Body of pancreas (tissue), 4 donors: ENCODE data around the gene MLLT10. TPM values are rescaled to one million over a fixed set of nuclear protein-coding genes. Genes with fewer than 3 reads are reported as not detected.
"Not testable (repeated sequence)": the region's sequence is repeated elsewhere in the genome, so short reads cannot be mapped to it uniquely, and the experiment has no call there.

ENCODE experiments used
- ATAC-seq: fragments of 150-250 bp; one replicate; pipeline ENCODE4 v1.9.1; 2016
- DNase-seq, 4 donors: peaks; one replicate each; pipeline ENCODE4 v3.0.0-alpha.2; 2019
- H3K27ac ChIP-seq, 4 donors: fragments of 200-600 bp; sonication (generic); 1 replicate in 3 of 4; 2 replicates in 1 of 4; pipeline versions ENCODE4 v1.5.1 to v1.6.1; 2016 to 2019; ENCODE audit warnings: mild to moderate bottlenecking in 1 of 4, mixed read lengths in 1 of 4, moderate library complexity in 1 of 4
- H3K27me3 ChIP-seq, 2 donors: fragments of 200-600 bp; sonication (generic); one replicate each; pipeline ENCODE4 v1.6.0; 2016; ENCODE audit warnings: mild to moderate bottlenecking in 1 of 2
- H3K36me3 ChIP-seq, 2 donors: fragments of 200-600 bp; sonication (generic); replicated peaks in 1 of 2; 2 replicates each; pipeline ENCODE4 v1.5.1; 2016; ENCODE audit warnings: low read depth in 2 of 2; ENCODE audit not compliant: insufficient read depth in 1 of 2
- H3K4me1 ChIP-seq: fragments of 200-600 bp; sonication (generic); one replicate; pipeline ENCODE4 v1.6.0; 2016
- H3K4me3 ChIP-seq, 2 donors: fragments of 200-600 bp; sonication (generic); 1 replicate in 1 of 2; 2 replicates in 1 of 2; pipeline ENCODE4 v1.5.1; 2016 to 2019
- H3K9me3 ChIP-seq, 3 donors: fragments of 200-600 bp; sonication (generic); 1 replicate in 2 of 3; 2 replicates in 1 of 3; pipeline ENCODE4 v1.5.1; 2016
- POLR2A ChIP-seq, 3 donors: fragments of 450-650 bp; IDR thresholded peaks; one replicate each; pipeline ENCODE4 v1.6.1; 2016; ENCODE audit warnings: antibody characterized with exemption in 3 of 3, mild to moderate bottlenecking in 2 of 3
- WGBS, 2 donors: methylation state at CpG; one replicate each; pipeline ENCODE4 v1.1.5; 2017; 5-methylcytosine and 5-hydroxymethylcytosine counted together
- intact Hi-C: fragments of 100-400 bp; cut with DNase I; formaldehyde crosslinking; loops from one replicate; pipeline ENCODE4 v1.15.1; 2023
- total RNA-seq, 2 donors: library from RNA; depleted of rRNA; stranded (reverse); fragments of >200 nt; gene quantifications; one replicate each; pipeline ENCODE4 v1.1.0, GENCODE V29; 2016
- TF ChIP-seq, protein P1 (sequence below), 7 experiments: fragments of 450-650 bp in 4 of 7; fragments of 200-600 bp in 3 of 7; sonication (generic) in 3 of 7; IDR thresholded peaks; one replicate each; pipeline ENCODE4 v1.5.1; 2016 to 2019; ENCODE audit warnings: antibody characterized with exemption in 7 of 7

The MLLT10 gene
- total RNA-seq, 2 donors from 2014 or later: 23.7 to 30.1 TPM

- no peak overlapping the region for H3K4me3 ChIP-seq
- 86 to 92% methylated on average over 4 of the region's 4 CpGs for WGBS, 2 donors
- ATAC-seq (no peak), DNase-seq (no peak)
- intact Hi-C loops: no loop called here
- peaks cover 0 to 1% of the 10 kb centered on the region in 2 donors for H3K36me3 ChIP-seq
- no peak for TF ChIP-seq POLR2A (IDR thresholded peaks at IDR 0.05)
- TF ChIP-seq, protein P1, sequence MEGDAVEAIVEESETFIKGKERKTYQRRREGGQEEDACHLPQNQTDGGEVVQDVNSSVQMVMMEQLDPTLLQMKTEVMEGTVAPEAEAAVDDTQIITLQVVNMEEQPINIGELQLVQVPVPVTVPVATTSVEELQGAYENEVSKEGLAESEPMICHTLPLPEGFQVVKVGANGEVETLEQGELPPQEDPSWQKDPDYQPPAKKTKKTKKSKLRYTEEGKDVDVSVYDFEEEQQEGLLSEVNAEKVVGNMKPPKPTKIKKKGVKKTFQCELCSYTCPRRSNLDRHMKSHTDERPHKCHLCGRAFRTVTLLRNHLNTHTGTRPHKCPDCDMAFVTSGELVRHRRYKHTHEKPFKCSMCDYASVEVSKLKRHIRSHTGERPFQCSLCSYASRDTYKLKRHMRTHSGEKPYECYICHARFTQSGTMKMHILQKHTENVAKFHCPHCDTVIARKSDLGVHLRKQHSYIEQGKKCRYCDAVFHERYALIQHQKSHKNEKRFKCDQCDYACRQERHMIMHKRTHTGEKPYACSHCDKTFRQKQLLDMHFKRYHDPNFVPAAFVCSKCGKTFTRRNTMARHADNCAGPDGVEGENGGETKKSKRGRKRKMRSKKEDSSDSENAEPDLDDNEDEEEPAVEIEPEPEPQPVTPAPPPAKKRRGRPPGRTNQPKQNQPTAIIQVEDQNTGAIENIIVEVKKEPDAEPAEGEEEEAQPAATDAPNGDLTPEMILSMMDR (IDR thresholded peaks at IDR 0.05): no peak
- no peaks in the 10 kb centered on the region for H3K4me1 ChIP-seq
- no peaks in the 10 kb centered on the region for H3K27me3 ChIP-seq
- no peak overlapping the region for H3K27ac ChIP-seq
- H3K9me3 ChIP-seq: no peaks in the 10 kb centered on the region
Measured at GRCh38 chr10:21712975-21713374, 178.9 kb downstream of the MLLT10 start.

DNA sequence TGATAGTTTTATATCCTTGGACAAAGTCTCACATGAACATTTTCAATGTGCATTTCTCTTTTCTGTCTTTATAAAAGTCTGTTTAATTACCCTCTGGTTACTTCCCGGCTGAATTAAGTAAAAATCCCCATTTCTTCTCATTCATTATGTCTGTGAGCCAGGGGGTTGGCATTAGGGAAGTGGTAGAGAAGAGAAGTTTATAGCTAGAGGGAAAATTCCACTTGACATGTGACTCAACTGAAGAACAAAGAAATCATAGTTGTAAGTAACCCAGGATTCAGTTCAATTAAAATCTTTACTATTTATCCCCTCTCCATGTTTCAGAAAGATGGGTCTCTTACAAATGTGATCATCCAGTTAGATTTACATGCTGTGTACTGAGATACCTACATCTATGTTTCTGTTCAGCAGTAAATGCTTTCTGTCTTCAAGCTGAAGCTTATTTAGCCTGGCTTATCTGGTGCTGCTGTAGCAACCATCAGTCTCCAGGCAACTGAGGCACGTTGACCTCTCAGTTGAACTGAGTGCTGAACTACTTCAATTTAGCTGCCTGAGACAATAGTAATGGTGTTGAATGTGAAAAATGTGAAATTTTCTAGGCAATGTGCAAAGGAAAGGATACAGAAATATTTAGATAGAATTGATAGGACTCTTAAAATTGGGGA, 181.6 kb downstream of the MLLT10 start:
- DNase-seq: no peak
- no peaks in the 10 kb centered on the region for H3K4me1 ChIP-seq
- H3K27me3 ChIP-seq: no peaks in the 10 kb centered on the region
- no peak for TF ChIP-seq POLR2A (IDR thresholded peaks at IDR 0.05)
- TF ChIP-seq, protein P1 (IDR thresholded peaks at IDR 0.05): no peak
- peaks cover 0 to 1% of the 10 kb centered on the region in 2 donors for H3K36me3 ChIP-seq
- H3K27ac ChIP-seq: no peak overlapping the region
- H3K4me3 ChIP-seq: no peak overlapping the region
- intact Hi-C loops: no loop called here
- WGBS, 2 donors: 54 to 57% methylated on average over 2 of the region's 2 CpGs
- ATAC-seq: no peak
- H3K9me3 ChIP-seq: no peaks in the 10 kb centered on the region

DNA sequence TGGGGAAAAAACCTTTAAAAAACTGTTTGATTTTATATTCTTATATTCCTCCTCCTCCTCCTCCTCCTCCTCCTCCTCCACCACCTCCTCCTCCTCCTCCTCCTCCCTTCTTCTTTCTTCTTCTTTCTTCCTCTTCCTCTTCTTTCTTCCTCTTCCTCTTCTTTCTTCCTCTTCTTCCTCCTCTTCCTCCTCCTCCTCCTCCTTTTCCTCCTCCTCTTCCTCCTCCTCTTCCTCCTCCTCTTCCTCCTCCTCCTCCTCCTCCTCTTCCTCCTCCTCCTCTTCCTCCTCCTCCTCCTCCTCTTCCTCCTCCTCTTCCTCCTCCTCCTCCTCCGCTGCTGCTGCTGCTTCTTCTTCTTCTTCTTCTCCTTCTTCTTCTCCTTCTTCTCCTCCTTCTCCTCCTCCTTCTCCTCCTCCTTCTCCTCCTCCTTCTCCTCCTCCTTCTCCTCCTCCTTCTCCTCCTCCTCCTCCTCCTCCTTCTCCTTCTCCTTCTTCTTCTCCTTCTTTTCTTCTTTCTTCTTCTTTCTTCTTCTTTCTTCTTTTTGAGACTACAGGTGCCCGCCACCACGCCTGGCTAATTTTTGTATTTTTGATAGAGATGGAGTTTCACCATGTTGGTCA, 183.5 kb downstream of the MLLT10 start:
- DNase-seq, H3K9me3 ChIP-seq, H3K27me3 ChIP-seq, H3K4me1 ChIP-seq, ATAC-seq, H3K36me3 ChIP-seq, H3K4me3 ChIP-seq, H3K27ac ChIP-seq, intact Hi-C loops: not testable (repeated sequence)
- WGBS, 2 donors: 95 to 100% methylated on average over 3 of the region's 3 CpGs

GRCh38 chr10:21719502-21719901, 185.5 kb downstream of the MLLT10 start:
- no peaks in the 10 kb centered on the region for H3K27me3 ChIP-seq
- H3K9me3 ChIP-seq: no peaks in the 10 kb centered on the region
- ATAC-seq (no peak), DNase-seq (no peak)
- no peak overlapping the region for H3K27ac ChIP-seq
- H3K36me3 ChIP-seq: peaks cover 0 to 1% of the 10 kb centered on the region in 2 donors
- H3K4me1 ChIP-seq: peaks cover 7% of the 10 kb centered on the region
- WGBS, 2 donors: 49 to 61% methylated on average over 1 of the region's 1 CpG
- TF ChIP-seq POLR2A (IDR thresholded peaks at IDR 0.05): no peak
- TF ChIP-seq, protein P1 (IDR thresholded peaks at IDR 0.05): no peak
- intact Hi-C loops: no loop called here
- H3K4me3 ChIP-seq: no peak overlapping the region

DNA sequence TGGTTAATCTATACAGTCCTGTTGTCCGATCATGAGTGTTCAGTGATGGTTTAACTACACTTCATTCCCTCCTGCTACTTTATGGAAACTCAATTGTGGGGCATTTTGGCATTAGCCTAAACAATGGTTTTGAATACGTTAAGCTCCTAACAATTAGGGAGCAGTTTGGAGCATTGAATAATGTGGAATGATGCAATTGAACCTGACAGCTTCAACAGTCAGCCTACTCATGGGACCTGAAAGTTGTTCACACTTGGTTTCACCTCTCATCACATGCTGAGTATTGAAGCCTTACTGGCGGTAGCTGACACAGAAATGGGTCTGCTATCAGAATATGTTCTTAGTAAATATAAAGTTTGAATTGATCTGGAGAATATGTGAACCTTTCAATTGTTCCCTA, 186.1 kb downstream of the MLLT10 start:
- TF ChIP-seq, protein P1 (IDR thresholded peaks at IDR 0.05): no peak
- no peak for TF ChIP-seq POLR2A (IDR thresholded peaks at IDR 0.05)

More for the DNA sequence above, 186.1 kb downstream of the MLLT10 start:
- WGBS, 2 donors: 80 to 84% methylated on average over 3 of the region's 3 CpGs
- Histone ChIP-seq H3K27ac (no peak overlapping the region), H3K27me3 (no peaks in the 10 kb centered on the region), H3K9me3 (no peaks in the 10 kb centered on the region), H3K4me1 (peaks cover 13% of the 10 kb centered on the region), H3K36me3 (no peaks in the 10 kb centered on the region), H3K4me3 (no peak overlapping the region)
- intact Hi-C loops: no loop called here
- ATAC-seq (no peak), DNase-seq (no peak)
